HCT116 (cell line): ENCODE data around the gene MCC. TPM values are rescaled to one million over a fixed set of nuclear protein-coding genes. Genes with fewer than 3 reads are reported as not detected.

Experiments
- ATAC-seq: fragments of 200-7000 bp; cut with Tn5 transposase; 2 replicates; pipeline ENCODE4 v1.9.1; 2020; ENCODE audit warnings: mild to moderate bottlenecking, moderate library complexity
- BruUV-seq: library from RNA; stranded (reverse); fragments of 400-500 nt; replicated peaks from 2 replicates; lab custom pipeline; 2021; lab: Mats Ljungman, UMichigan
- CTCF ChIA-PET: fragments of 300-600 bp; sonication (Branson Sonifier 250); formaldehyde crosslinking; loops from one replicate; lab custom pipeline; 2021; ENCODE audit warnings: antibody characterized with exemption; lab: Charles Lee
- POLR2A ChIA-PET: fragments of 300-600, 350-600 bp; sonication (Branson Sonifier 250); formaldehyde crosslinking; loops from one replicate; lab custom pipeline; 2021; ENCODE audit warnings: antibody characterized with exemption; lab: Charles Lee
- RAD21 ChIA-PET, 2 experiments: fragments of 300-600 bp; sonication (Branson Sonifier 250); formaldehyde crosslinking; loops; one replicate each; lab custom pipeline; 2023; ENCODE audit warnings: low total read pairs in 2 of 2; ENCODE audit not compliant: uncharacterized antibody in 2 of 2, unreplicated experiment in 2 of 2, low non-redundant PET in 1 of 2; lab: Charles Lee
- DNase-seq: peaks from one replicate; pipeline ENCODE4 v3.0.0-alpha.2; 2010; ENCODE audit warnings: low read depth, low spot score
- H2AFZ ChIP-seq: fragments of 200-600 bp; shearing (Covaris generic), sonication (generic); 2 replicates; pipeline ENCODE4 v1.6.1; 2017; ENCODE audit warnings: low read depth, mixed run types, mixed read lengths, antibody characterized with exemption, low read length; ENCODE audit not compliant: poor library complexity, severe bottlenecking
- H3K27ac ChIP-seq: 2 replicates; pipeline ENCODE4 v1.5.1; 2012; ENCODE audit warnings: low read depth, low read length
- H3K27me3 ChIP-seq: fragments of 200-600 bp; sonication (generic); 2 replicates; pipeline ENCODE4 v1.6.1; 2016; ENCODE audit warnings: mixed run types, low read length, mixed read lengths; ENCODE audit not compliant: insufficient read depth
- H3K36me3 ChIP-seq, 2 experiments: fragments of 200-500 bp in 1 of 2; fragments of 200-600 bp in 1 of 2; sonication (Bioruptor generic) in 1 of 2; sonication (generic) in 1 of 2; 2 replicates each; pipeline versions ENCODE4 v1.5.1 to v1.6.1; 2014 to 2016; ENCODE audit warnings: low read length in 2 of 2, inconsistent platforms in 1 of 2, mixed read lengths in 1 of 2, mixed run types in 1 of 2; ENCODE audit not compliant: insufficient read depth in 2 of 2, control insufficient read depth in 1 of 2
- H3K4me1 ChIP-seq, 2 experiments: fragments of 200-600 bp in 1 of 2; sonication (generic) in 1 of 2; 2 replicates each; pipeline versions ENCODE4 v1.5.1 to v1.6.1; 2012 to 2017; ENCODE audit warnings: low read length in 2 of 2, inconsistent platforms in 1 of 2, mild to moderate bottlenecking in 1 of 2, mixed read lengths in 1 of 2, mixed run types in 1 of 2, moderate library complexity in 1 of 2; ENCODE audit not compliant: insufficient read depth in 2 of 2, control insufficient read depth in 1 of 2
- H3K4me2 ChIP-seq: fragments of 200-600 bp; sonication (generic); 2 replicates; pipeline ENCODE4 v1.6.1; 2017; ENCODE audit warnings: mixed run types, low read length, mixed read lengths
- H3K4me3 ChIP-seq, 2 experiments: fragments of 200-600 bp in 1 of 2; sonication (generic) in 1 of 2; replicated peaks in 1 of 2; 2 replicates each; pipeline ENCODE4 v1.5.1; 2011 to 2016; ENCODE audit warnings: low read length in 2 of 2, control low read depth in 1 of 2, low read depth in 1 of 2, mild to moderate bottlenecking in 1 of 2, mixed read lengths in 1 of 2, mixed run types in 1 of 2
- H3K79me2 ChIP-seq: fragments of 200-600 bp; sonication (generic); 2 replicates; pipeline ENCODE4 v1.6.1; 2017; ENCODE audit warnings: mild to moderate bottlenecking, mixed run types, low read length, moderate library complexity, mixed read lengths; ENCODE audit not compliant: insufficient read depth
- H3K9ac ChIP-seq: fragments of 200-600 bp; sonication (generic); 2 replicates; pipeline ENCODE4 v1.6.1; 2016; ENCODE audit warnings: low read length, mixed read lengths
- H3K9me2 ChIP-seq: fragments of 200-600 bp; sonication (generic), shearing (Covaris generic); 2 replicates; pipeline ENCODE4 v1.6.1; 2017; ENCODE audit warnings: mixed run types, mild to moderate bottlenecking, moderate library complexity; ENCODE audit not compliant: insufficient read depth
- H3K9me3 ChIP-seq, 2 experiments: fragments of 200-500 bp in 1 of 2; fragments of 200-600 bp in 1 of 2; sonication (Bioruptor generic) in 1 of 2; sonication (generic) in 1 of 2; 2 replicates each; pipeline ENCODE4 v1.6.1; 2014 to 2017; ENCODE audit warnings: low read length in 2 of 2, mixed read lengths in 2 of 2, inconsistent platforms in 1 of 2, low read depth in 1 of 2, mild to moderate bottlenecking in 1 of 2, mixed run types in 1 of 2, moderate library complexity in 1 of 2; ENCODE audit not compliant: control insufficient read depth in 1 of 2, insufficient read depth in 1 of 2
- H4K20me1 ChIP-seq: fragments of 200-600 bp; sonication (generic), shearing (Covaris generic); 2 replicates; pipeline ENCODE4 v1.6.1; 2017; ENCODE audit warnings: mixed run types, mild to moderate bottlenecking, moderate library complexity; ENCODE audit not compliant: insufficient read depth
- CBX3 ChIP-seq: IDR thresholded peaks from 2 replicates; pipeline ENCODE4 v1.6.1; 2012; ENCODE audit warnings: low read depth
- CEBPB ChIP-seq: IDR thresholded peaks from 2 replicates; pipeline ENCODE4 v1.6.1; 2012; ENCODE audit warnings: low read depth
- EGR1 ChIP-seq: IDR thresholded peaks from 2 replicates; pipeline ENCODE4 v1.6.1; 2012; ENCODE audit warnings: low read depth
- EZH2 ChIP-seq: fragments of 200-600 bp; sonication (generic); IDR thresholded peaks from 2 replicates; pipeline ENCODE4 v1.6.1; 2017; ENCODE audit warnings: antibody characterized with exemption, mixed run types
- EZH2phosphoT487 ChIP-seq: fragments of 200-600 bp; IDR thresholded peaks from 2 replicates; pipeline ENCODE4 v1.6.1; 2018; ENCODE audit warnings: antibody characterized with exemption, borderline replicate concordance
- FOSL1 ChIP-seq: IDR thresholded peaks from 2 replicates; pipeline ENCODE4 v1.6.1; 2012; ENCODE audit warnings: low read depth
- POLR2AphosphoS5 ChIP-seq: IDR thresholded peaks from 2 replicates; pipeline ENCODE4 v1.6.1; 2011; ENCODE audit warnings: mild to moderate bottlenecking, low read depth, low read length, moderate library complexity
- RAD21 ChIP-seq: IDR thresholded peaks from 2 replicates; pipeline ENCODE4 v1.6.1; 2012; ENCODE audit warnings: low read depth, mild to moderate bottlenecking
- SIN3A ChIP-seq: IDR thresholded peaks from 2 replicates; pipeline ENCODE4 v1.6.1; 2012; ENCODE audit warnings: low read depth
- SP1 ChIP-seq: IDR thresholded peaks from 2 replicates; pipeline ENCODE4 v1.6.1; 2012; ENCODE audit warnings: low read depth
- SRF ChIP-seq: IDR thresholded peaks from 2 replicates; pipeline ENCODE4 v1.6.1; 2012; ENCODE audit warnings: low read depth
- ZFX ChIP-seq: fragments of 450-650 bp; IDR thresholded peaks from 2 replicates; pipeline ENCODE4 v1.6.1; 2017
- intact Hi-C: fragments of 100-400 bp; cut with micrococcal nuclease; formaldehyde crosslinking; loops from 2 replicates; pipeline ENCODE4 v1.10.0; 2022
- total RNA-seq: library from RNA; stranded (reverse); gene quantifications from one replicate; pipeline ENCODE4 v1.2.1, GENCODE V29; 2021; ENCODE audit not compliant: unreplicated experiment
- TF ChIP-seq, protein P1 (sequence below): IDR thresholded peaks from 2 replicates; pipeline ENCODE4 v1.6.1; 2011; ENCODE audit warnings: mild to moderate bottlenecking, low read length, moderate library complexity; ENCODE audit not compliant: insufficient replicate concordance; ENCODE audit errors: extremely low read depth
- TF ChIP-seq, protein P2 (sequence below): IDR thresholded peaks from 2 replicates; pipeline ENCODE4 v1.6.1; 2012
- TF ChIP-seq, protein P3 (sequence below): IDR thresholded peaks from 2 replicates; pipeline ENCODE4 v1.6.1; 2012
- TF ChIP-seq, protein P4 (sequence below), 3 experiments: fragments of 200-600 bp in 1 of 3; sonication (generic) in 1 of 3; IDR thresholded peaks in 2 of 3; conservative IDR thresholded peaks in 1 of 3; 2 replicates each; pipeline ENCODE4 v1.5.1; 2012 to 2017; ENCODE audit warnings: low read depth in 2 of 3, low read length in 2 of 3, antibody characterized with exemption in 1 of 3, borderline replicate concordance in 1 of 3, control low read depth in 1 of 3, mild to moderate bottlenecking in 1 of 3, mixed read lengths in 1 of 3, mixed run types in 1 of 3, moderate library complexity in 1 of 3; ENCODE audit not compliant: insufficient read depth in 1 of 3

MCC gene
- total RNA-seq, 1 experiment from 2014 or later = 20.1 TPM

DNA sequence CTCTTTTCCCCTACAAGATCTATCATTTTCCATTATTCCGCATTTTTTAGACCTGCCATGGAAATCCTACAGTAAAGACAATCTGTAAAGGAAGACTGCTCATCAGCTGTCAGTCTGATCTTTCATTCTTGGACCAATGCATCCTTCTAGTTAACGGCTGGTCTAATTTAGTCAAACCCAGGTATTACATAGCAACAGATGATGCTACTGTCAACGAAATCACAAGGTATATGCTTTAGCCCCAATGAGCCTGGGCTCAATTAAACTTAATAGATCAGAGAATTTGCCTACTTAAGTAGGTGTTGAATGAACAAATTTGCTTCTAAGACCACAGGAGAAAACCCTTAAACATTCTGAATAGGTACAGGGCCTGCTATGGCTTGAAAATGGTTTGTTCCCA is 260.5 kb downstream of the MCC start (continued):
- TF ChIP-seq, protein P1, sequence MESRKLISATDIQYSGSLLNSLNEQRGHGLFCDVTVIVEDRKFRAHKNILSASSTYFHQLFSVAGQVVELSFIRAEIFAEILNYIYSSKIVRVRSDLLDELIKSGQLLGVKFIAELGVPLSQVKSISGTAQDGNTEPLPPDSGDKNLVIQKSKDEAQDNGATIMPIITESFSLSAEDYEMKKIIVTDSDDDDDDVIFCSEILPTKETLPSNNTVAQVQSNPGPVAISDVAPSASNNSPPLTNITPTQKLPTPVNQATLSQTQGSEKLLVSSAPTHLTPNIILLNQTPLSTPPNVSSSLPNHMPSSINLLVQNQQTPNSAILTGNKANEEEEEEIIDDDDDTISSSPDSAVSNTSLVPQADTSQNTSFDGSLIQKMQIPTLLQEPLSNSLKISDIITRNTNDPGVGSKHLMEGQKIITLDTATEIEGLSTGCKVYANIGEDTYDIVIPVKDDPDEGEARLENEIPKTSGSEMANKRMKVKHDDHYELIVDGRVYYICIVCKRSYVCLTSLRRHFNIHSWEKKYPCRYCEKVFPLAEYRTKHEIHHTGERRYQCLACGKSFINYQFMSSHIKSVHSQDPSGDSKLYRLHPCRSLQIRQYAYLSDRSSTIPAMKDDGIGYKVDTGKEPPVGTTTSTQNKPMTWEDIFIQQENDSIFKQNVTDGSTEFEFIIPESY = no peak
- TF ChIP-seq SP1 (no peak), EZH2 (no peak), CEBPB (no peak), ZFX (no peak)
- TF ChIP-seq, protein P2, sequence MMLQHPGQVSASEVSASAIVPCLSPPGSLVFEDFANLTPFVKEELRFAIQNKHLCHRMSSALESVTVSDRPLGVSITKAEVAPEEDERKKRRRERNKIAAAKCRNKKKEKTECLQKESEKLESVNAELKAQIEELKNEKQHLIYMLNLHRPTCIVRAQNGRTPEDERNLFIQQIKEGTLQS = no peak
- TF ChIP-seq, all 23 proteins: peak for 0

DNA sequence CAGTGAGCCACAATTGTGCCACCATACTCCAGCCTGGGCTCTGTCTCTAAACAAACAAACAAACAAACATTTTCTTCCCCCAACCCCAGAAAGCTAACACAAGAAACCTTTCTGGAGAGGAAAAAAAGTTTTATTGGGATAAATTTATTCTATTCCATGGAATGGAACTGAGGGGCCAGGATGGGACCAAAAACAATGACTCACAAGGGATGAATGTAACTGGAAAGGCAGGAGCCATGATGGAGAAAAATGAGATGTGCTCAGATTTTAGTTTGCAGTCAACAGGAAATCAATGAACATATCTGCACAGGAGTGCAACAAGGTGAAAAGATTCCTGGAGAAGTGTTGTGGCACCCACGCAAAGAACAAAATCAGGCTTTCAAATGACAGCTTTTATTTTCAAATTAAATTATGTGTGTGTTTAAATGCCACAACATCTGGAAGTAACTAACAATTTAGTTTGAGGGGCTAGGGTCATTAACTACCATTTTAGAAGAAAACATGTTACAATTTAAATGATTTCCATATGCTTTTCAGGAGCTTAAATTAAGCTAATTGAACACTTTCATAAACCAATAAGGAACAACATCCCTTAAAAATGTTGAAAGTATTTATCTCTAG is 262.0 kb downstream of the MCC start:
- peaks cover 0 to 5% of the 10 kb centered on the region in 2 experiments; a peak in 2 of 4 replicates for H3K4me1 ChIP-seq
- RAD21 ChIA-PET = no interaction called here
- no peaks in the 10 kb centered on the region for H3K36me3 ChIP-seq
- POLR2A ChIA-PET = no interaction called here
- H3K4me2 ChIP-seq = no peak overlapping the region
- no peaks in the 10 kb centered on the region for H3K79me2 ChIP-seq
- no TSS peak for BruUV-seq
- intact Hi-C loops = no loop called here
- DNase-seq = no peak
- no peaks in the 10 kb centered on the region for H3K27me3 ChIP-seq
- H3K9me3 ChIP-seq = no peaks in the 10 kb centered on the region
- ATAC-seq = no peak
- CTCF ChIA-PET = no interaction called here
- H2AFZ ChIP-seq = no peak overlapping the region
- H3K27ac ChIP-seq = no peak overlapping the region
- H3K9me2 ChIP-seq = no peaks in the 10 kb centered on the region
- TF ChIP-seq SP1 (no peak), RAD21 (no peak), SIN3A (no peak), SRF (no peak), EGR1 (no peak), EZH2phosphoT487 (no peak), POLR2AphosphoS5 (no peak), CEBPB (no peak), ZFX (no peak), FOSL1 (no peak), CBX3 (no peak)
- TF ChIP-seq, protein P3, sequence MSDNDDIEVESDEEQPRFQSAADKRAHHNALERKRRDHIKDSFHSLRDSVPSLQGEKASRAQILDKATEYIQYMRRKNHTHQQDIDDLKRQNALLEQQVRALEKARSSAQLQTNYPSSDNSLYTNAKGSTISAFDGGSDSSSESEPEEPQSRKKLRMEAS = no peak
- TF ChIP-seq, protein P2 = no peak
- TF ChIP-seq, protein P4, sequence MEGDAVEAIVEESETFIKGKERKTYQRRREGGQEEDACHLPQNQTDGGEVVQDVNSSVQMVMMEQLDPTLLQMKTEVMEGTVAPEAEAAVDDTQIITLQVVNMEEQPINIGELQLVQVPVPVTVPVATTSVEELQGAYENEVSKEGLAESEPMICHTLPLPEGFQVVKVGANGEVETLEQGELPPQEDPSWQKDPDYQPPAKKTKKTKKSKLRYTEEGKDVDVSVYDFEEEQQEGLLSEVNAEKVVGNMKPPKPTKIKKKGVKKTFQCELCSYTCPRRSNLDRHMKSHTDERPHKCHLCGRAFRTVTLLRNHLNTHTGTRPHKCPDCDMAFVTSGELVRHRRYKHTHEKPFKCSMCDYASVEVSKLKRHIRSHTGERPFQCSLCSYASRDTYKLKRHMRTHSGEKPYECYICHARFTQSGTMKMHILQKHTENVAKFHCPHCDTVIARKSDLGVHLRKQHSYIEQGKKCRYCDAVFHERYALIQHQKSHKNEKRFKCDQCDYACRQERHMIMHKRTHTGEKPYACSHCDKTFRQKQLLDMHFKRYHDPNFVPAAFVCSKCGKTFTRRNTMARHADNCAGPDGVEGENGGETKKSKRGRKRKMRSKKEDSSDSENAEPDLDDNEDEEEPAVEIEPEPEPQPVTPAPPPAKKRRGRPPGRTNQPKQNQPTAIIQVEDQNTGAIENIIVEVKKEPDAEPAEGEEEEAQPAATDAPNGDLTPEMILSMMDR (IDR thresholded peaks at IDR 0.05 in 2 of 3, conservative IDR thresholded peaks at IDR 0.05 in 1 of 3; ENCODE audit: borderline replicate concordance in 1 of 3, insufficient read depth in 1 of 3, low read depth in 2 of 3, low read length in 2 of 3) = no peak
- H3K4me3 ChIP-seq = no peak overlapping the region
- H4K20me1 ChIP-seq = no peaks in the 10 kb centered on the region
- no peak overlapping the region for H3K9ac ChIP-seq
